GM12865 (cell line): Measurements from ENCODE around the gene UBE2D4.

Experiments used
- DNase-seq: peaks from one replicate; pipeline ENCODE4 v3.0.0; 2010; ENCODE audit warnings: low read depth
- H3K4me3 ChIP-seq: 2 replicates; pipeline ENCODE4 v1.5.1; 2011; ENCODE audit warnings: mild to moderate bottlenecking, low read depth, low read length, control low read depth
- CTCF ChIP-seq: IDR thresholded peaks from 2 replicates; pipeline ENCODE4 v1.5.1; 2011; ENCODE audit warnings: low read length, control low read depth, low read depth, inconsistent platforms; ENCODE audit not compliant: insufficient read depth; ENCODE audit errors: missing control alignments

UBE2D4 gene

GRCh38 chr7:43915907-43916306 lies 10.3 kb upstream of the UBE2D4 start:
- no peak for TF ChIP-seq CTCF
- no peak overlapping the region for H3K4me3 ChIP-seq
- no peak for DNase-seq

DNA sequence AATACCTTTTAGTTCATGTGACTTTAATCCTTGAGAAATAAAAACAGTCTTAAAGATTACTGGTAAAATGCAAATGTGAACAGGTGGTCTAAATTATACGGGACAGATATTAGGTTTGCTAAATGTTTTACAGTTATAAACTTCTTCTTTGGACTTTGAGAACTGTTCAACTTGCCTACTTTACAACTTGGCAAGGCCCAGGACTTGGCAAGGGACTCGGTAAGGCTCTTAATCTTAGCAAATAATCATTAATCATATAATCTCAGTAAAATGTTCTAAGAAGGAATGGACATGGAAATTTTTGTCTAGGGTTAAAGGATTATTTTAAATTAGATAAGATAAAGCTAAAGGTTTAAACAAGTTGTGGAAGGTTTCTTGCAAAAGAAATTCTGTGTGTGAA lies 4.8 kb upstream of the UBE2D4 start:
- no peak for TF ChIP-seq CTCF
- H3K4me3 ChIP-seq, result no peak overlapping the region
- DNase-seq, result no peak

GRCh38 chr7:43922726-43923125 lies 3.5 kb upstream of the UBE2D4 start:
- H3K4me3 ChIP-seq, result no peak overlapping the region
- no peak for DNase-seq
- no peak for TF ChIP-seq CTCF

GRCh38 chr7:43926798-43927123 lies 525 bp downstream of the UBE2D4 start:
- H3K4me3 ChIP-seq, result peak overlapping the region; percentile 89
- DNase-seq, result no peak
- no peak for TF ChIP-seq CTCF

GRCh38 chr7:43927810-43928209 lies 1.6 kb downstream of the UBE2D4 start:
- no peak for DNase-seq
- H3K4me3 ChIP-seq, result no peak overlapping the region
- no peak for TF ChIP-seq CTCF

- TF ChIP-seq CTCF, result no peak
- no peak overlapping the region for H3K4me3 ChIP-seq
- no peak for DNase-seq
Observed at GRCh38 chr7:43929529-43930457, 3.6 kb downstream of the UBE2D4 start.

DNA sequence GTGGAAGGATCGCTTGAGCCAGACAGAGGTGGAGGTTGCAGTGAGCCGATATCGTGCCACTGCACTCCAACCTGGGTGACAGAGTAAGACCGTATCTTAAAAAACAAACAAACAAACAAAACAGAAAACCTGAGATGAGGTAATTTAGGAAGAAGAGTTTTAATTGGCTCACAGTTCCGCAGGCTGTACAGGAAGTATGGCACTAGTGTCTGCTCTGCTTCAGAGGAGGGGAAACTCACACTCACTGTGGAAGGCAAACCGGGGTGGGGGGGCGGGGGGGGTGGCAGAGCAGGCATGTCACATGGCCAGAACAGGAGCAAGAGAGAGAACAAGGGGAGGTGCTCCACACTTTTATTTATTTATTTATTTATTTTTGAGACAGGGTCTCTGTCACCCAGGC lies 5.1 kb downstream of the UBE2D4 start:
- TF ChIP-seq CTCF, result no peak
- no peak for DNase-seq
- H3K4me3 ChIP-seq, result no peak overlapping the region
